GM08714 (cell line): ENCODE results near the gene CLDN4.
"Not testable (repeated sequence)": the region's sequence is repeated elsewhere in the genome, so short reads cannot be mapped to it uniquely, and the experiment has no call there.

Experiments
- H3K4me3 ChIP-seq: fragments of 200-500 bp; sonication (Bioruptor generic); 2 replicates; pipeline ENCODE4 v1.5.1; 2014; ENCODE audit warnings: mild to moderate bottlenecking, low read length, inconsistent platforms
- ZNF274 ChIP-seq: IDR thresholded peaks from 2 replicates; pipeline ENCODE4 v1.6.1; 2012; ENCODE audit warnings: mild to moderate bottlenecking, low read depth, low read length

The CLDN4 gene

GRCh38 chr7:73830681-73831583, at the start of gene CLDN4:
Gene CLDN4, plus strand, starts transcription at chr7:73830996. Its CDS starts 206 bp downstream, at chr7:73831202.
- no peak within 1 kb of the TSS for H3K4me3 ChIP-seq
- no peak for TF ChIP-seq ZNF274

DNA sequence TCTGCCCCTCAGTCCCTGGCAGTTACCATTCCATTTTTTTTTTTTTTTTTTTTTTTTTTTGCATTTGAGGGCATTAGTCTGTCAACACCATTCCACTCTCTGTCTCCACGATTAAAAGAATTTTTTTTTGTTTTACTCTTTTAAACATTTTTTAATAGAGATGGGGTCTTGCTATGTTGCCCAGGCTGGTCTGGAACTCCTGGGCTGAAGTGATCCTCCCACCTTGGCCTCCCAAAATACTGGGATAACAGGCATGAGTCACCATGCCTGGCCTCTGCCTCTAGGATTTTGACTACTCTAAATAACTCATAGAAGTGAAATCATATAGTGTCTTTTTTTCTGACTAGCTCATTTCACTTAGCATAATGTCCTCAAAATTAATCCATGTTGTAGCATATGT, 44.2 kb upstream of the CLDN4 start:
- TF ChIP-seq ZNF274: no peak
- no peak overlapping the region for H3K4me3 ChIP-seq

DNA sequence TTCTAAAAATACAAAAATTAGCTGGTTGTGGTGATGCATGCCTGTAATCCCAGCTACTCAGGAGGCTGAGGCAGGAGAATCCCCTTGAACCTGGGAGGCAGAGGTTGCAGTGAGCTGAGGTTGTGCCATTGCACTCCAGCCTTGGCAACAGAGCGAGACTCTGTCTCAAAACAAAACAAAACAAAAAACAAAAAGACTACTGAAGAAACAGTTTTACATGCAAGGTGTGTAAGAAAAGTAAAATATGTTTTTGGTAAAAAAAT, 43.1 kb upstream of the CLDN4 start:
- H3K4me3 ChIP-seq: not testable (repeated sequence)

DNA sequence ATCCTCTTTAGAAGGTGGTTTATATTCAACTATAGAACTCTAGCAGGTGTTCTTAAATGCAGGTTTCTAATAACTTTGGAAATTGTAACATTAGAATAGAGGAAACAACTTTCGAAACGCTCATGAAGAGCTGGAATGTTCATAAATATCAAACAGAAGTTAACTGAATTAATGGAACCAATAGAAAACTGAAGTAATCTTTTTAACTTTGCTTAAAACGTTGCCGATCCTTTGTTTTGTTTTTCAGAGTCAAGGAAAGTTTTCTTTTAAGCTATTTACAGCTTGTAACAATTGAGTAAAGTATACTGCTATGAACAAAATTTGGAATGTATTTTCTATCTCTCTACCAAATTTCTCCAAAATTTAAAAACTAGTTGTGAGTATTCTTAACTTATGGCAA, 41.7 kb upstream of the CLDN4 start:
- H3K4me3 ChIP-seq: no peak overlapping the region
- no peak for TF ChIP-seq ZNF274

- H3K4me3 ChIP-seq: not testable (repeated sequence)
Measured at GRCh38 chr7:73791170-73791690, 39.6 kb upstream of the CLDN4 start.

DNA sequence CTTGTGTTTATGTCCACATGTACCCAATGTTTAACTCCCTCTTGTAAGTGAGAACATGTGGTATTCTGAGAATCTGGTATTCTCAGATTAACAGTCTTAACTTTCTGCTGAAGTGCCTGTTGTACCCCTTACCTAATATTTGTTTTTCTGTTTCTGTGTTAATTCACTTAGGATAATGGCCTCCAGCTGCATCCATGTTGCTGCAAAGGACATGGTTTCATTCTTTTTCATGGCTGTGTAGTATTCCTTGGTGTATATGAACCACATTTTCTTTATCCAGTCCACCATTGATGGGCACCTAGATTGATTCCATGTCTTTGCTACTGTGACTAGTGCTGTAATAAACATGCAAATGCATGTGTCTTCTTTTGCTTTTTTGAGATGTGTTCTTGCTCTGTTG, 35.6 kb upstream of the CLDN4 start:
- not testable (repeated sequence) for H3K4me3 ChIP-seq

GRCh38 chr7:73796656-73797055, 34.1 kb upstream of the CLDN4 start:
- H3K4me3 ChIP-seq: not testable (repeated sequence)

DNA sequence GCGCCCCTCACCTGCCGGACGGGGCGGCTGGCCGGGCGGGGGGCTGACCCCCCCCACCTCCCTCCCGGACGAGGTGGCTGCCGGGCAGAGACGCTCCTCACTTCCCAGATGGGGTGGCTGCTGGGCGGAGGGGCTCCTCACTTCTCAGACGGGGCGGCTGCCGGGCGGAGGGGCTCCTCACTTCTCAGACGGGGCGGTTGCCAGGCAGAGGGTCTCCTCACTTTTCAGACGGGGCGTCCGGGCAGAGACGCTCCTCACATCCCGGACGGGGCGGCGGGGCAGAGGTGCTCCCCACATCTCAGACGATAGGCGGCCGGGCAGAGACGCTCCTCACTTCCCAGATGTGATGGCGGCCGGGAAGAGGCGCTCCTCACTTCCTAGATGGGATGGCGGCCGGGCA, 33.6 kb upstream of the CLDN4 start:
- not testable (repeated sequence) for H3K4me3 ChIP-seq

DNA sequence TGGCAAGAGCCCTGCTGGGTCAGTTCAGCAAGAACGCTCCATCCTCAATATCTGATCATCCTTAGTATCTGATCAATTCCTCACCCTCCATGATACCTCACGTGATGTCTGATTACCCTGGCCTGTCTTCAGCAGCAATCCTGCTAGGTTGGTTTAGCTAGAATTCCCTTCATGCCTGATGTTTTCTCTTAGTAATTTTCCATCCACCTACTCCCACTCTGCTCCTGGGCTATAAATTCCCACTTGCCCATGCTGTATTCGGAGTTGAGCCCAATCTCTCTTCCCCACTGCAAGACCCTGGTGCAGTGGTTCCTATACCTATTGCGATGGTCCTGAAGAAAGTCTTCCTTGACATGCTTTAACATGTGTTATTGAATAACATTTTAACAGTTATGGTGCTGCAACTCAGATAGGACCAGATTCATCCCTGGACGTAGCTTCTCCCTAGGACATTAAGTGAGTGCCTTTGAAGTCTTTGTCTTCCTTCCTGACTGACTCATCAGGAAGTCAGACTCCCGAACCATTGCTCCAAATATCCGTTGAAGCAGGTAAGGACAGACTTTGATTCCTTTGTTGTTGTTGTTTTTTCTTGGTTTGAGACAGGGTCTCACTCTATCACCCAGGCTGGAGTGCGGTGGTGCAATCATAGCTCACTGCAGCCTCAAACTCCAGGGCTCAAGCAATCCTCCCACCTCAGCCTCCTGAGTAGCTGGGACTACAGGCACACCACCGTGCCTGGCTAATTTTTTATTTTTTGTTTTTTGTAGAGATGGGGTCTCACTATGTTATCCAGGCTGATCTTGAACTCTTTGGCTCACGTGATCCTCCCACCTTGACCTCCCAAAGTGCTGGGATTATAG, 31.3 kb upstream of the CLDN4 start:
- no peak for TF ChIP-seq ZNF274
- H3K4me3 ChIP-seq: no peak overlapping the region

DNA sequence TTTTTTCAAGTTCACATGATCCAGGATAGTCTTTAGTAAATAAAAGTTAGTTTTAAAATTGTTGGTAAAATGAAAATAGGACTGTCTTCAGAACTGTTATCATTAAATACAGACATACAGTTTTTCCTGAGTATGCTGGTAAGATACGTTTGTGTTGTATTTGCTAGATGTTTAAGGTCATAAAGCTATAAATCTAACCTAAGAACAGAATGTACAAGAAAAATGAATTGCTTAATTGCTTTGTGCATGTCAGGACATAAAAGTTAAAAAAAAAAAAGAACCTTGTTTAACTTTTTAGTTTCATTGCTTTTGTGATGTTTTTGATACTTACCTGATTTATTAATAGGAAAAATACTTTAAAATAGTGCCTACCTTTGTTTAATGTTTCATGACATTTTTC, 29.2 kb upstream of the CLDN4 start:
- TF ChIP-seq ZNF274: no peak

DNA sequence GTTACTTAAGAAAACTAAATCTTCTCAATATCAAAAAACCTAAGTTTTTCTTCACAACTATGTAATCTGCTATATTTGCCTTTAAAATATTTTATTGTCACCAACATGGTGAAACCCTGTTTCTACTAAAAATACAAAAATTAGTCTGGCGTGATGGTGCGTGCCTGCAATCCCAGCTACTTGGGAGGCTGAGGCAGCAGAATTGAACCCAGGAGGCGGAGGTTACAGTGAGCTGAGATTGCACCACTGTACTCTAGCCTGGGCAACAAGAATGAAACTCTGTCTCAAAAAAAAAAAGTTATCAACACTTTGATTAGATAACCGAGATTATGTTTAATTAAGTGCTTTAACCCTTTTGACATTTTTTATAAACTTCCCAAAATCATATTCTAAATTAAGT, 28.3 kb upstream of the CLDN4 start:
- H3K4me3 ChIP-seq: no peak overlapping the region
- TF ChIP-seq ZNF274: no peak

More for the DNA sequence above, 29.2 kb upstream of the CLDN4 start:
- no peak overlapping the region for H3K4me3 ChIP-seq

DNA sequence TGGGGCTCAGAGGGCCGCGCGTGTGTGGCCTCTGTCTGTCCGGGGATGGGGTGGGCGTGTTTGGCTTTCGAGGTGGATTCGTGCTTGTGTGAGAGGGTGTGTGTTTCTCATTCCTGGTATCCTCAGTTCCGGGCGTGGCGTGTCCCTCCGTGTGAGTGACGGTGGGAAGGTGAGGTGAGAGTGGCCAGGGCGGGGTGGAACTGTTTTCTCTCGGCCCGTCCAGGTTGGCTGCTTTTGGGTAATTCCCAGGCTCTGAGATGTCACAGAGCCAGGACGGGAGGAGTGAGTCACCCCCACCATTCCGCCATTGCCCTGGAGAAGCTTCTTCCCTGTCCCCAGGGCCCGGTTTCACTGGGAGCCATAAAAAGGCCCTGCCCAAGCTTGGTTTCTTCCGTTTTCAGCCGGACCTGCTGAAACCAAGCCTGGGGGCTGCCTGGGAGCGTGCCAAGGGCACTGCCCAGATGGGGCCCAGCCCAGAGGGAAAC, 21.3 kb upstream of the CLDN4 start:
- H3K4me3 ChIP-seq: no peak overlapping the region
- TF ChIP-seq ZNF274: no peak

- no peak for TF ChIP-seq ZNF274
- H3K4me3 ChIP-seq: no peak overlapping the region
Measured at GRCh38 chr7:73810998-73811360, 19.8 kb upstream of the CLDN4 start.

- no peak overlapping the region for H3K4me3 ChIP-seq
- TF ChIP-seq ZNF274: no peak
Measured at GRCh38 chr7:73811760-73812168, 19.0 kb upstream of the CLDN4 start.

GRCh38 chr7:73812996-73813395, 17.8 kb upstream of the CLDN4 start:
- no peak overlapping the region for H3K4me3 ChIP-seq
- TF ChIP-seq ZNF274: no peak
